K562 (cell line): ENCODE results near the gene RAP1GDS1.

Experiments
- CTCF ChIP-seq, 3 experiments: IDR thresholded peaks in 2 of 3; conservative IDR thresholded peaks in 1 of 3; 2 replicates each; pipeline ENCODE4 v1.5.1; 2011 to 2012; ENCODE audit warnings: low read length in 3 of 3, mild to moderate bottlenecking in 3 of 3, control low read depth in 2 of 3, improper control_type of control experiment in 1 of 3, inconsistent platforms in 1 of 3, low read depth in 1 of 3, mixed read lengths in 1 of 3, moderate library complexity in 1 of 3; ENCODE audit not compliant: insufficient read depth in 2 of 3
- FOXK1 ChIP-seq: sonication (generic); formaldehyde crosslinking; IDR thresholded peaks from 2 replicates; pipeline ENCODE4 v1.8.0; 2022; ENCODE audit warnings: missing genetic modification reagents, mild to moderate bottlenecking, borderline replicate concordance
- PHB2 ChIP-seq: fragments of 450-650 bp; IDR thresholded peaks from 2 replicates; pipeline ENCODE4 v1.6.1; 2017; ENCODE audit warnings: low read depth
- RBM34 ChIP-seq: fragments of 200-400 bp; formaldehyde crosslinking; IDR thresholded peaks from 2 replicates; pipeline ENCODE4 v1.6.1; 2018; ENCODE audit warnings: low read length, borderline replicate concordance; ENCODE audit not compliant: insufficient read depth
- SRSF3 ChIP-seq: fragments of 200-400 bp; formaldehyde crosslinking; IDR thresholded peaks from 2 replicates; pipeline ENCODE4 v1.6.1; 2016; ENCODE audit warnings: mild to moderate bottlenecking, low read length, moderate library complexity; ENCODE audit not compliant: insufficient read depth
- TCF7L2 ChIP-seq: fragments of 150-350 bp; IDR thresholded peaks from 2 replicates; pipeline ENCODE4 v1.6.1; 2016; ENCODE audit warnings: low read depth, mild to moderate bottlenecking, low read length, moderate library complexity
- THAP7 ChIP-seq: fragments of 250-450 bp; sonication (Bioruptor Pico); IDR thresholded peaks from 2 replicates; pipeline ENCODE4 v1.5.0; 2021
- UBTF ChIP-seq, 2 experiments: IDR thresholded peaks; 2 replicates each; pipeline ENCODE4 v1.6.1; 2012; ENCODE audit warnings: improper control_type of control experiment in 2 of 2, low read depth in 2 of 2, low read length in 2 of 2, borderline replicate concordance in 1 of 2
- ZFX ChIP-seq: sonication (generic); formaldehyde crosslinking; IDR thresholded peaks from 2 replicates; pipeline ENCODE4 v1.8.0; 2022; ENCODE audit warnings: mild to moderate bottlenecking, missing genetic modification reagents, moderate library complexity
- TF ChIP-seq, protein P1 (sequence below): fragments of 450-650 bp; IDR thresholded peaks from 2 replicates; pipeline ENCODE4 v1.6.1; 2018; ENCODE audit not compliant: partially characterized antibody
- TF ChIP-seq, protein P2 (sequence below), 2 experiments: fragments of 450-650 bp in 1 of 2; sonication (generic) in 1 of 2; formaldehyde crosslinking; conservative IDR thresholded peaks; 2 replicates each; pipeline versions ENCODE4 v1.4.0 to v1.8.1; 2020 to 2022; ENCODE audit warnings: mild to moderate bottlenecking in 1 of 2, missing genetic modification reagents in 1 of 2

DNA sequence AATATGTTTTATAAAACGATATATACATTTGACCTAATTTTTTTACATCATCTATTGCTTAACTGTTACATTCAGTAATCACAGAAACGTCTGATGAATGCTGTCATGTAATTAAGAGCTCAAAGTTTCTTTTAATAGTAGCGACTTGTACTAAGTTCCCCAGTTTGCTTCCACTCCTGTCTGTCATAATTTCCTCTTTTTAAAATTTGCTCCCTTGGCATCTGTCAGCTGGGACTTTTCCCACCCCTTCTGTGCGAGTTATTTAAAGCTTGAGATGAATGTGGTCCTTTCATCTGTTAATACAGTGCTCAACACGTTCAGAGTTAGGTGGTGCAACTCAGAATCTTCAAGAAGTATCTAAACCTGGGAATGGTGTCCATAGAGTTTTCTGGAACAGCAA lies 1.2 kb downstream of the RAP1GDS1 start:
- TF ChIP-seq CTCF (IDR thresholded peaks at IDR 0.05 in 2 of 3, conservative IDR thresholded peaks at IDR 0.05 in 1 of 3; ENCODE audit: insufficient read depth in 2 of 3, low read depth in 1 of 3, low read length in 3 of 3) (no peak), SRSF3 (no peak), PHB2 (no peak), UBTF (IDR thresholded peaks at IDR 0.05; ENCODE audit: borderline replicate concordance in 1 of 2, low read depth in 2 of 2, low read length in 2 of 2) (no peak), RBM34 (no peak), TCF7L2 (no peak), ZFX (CRISPR knock-in tag) (no peak), FOXK1 (CRISPR knock-in tag) (no peak), THAP7 (CRISPR knock-in tag) (no peak)
- TF ChIP-seq, protein P1, sequence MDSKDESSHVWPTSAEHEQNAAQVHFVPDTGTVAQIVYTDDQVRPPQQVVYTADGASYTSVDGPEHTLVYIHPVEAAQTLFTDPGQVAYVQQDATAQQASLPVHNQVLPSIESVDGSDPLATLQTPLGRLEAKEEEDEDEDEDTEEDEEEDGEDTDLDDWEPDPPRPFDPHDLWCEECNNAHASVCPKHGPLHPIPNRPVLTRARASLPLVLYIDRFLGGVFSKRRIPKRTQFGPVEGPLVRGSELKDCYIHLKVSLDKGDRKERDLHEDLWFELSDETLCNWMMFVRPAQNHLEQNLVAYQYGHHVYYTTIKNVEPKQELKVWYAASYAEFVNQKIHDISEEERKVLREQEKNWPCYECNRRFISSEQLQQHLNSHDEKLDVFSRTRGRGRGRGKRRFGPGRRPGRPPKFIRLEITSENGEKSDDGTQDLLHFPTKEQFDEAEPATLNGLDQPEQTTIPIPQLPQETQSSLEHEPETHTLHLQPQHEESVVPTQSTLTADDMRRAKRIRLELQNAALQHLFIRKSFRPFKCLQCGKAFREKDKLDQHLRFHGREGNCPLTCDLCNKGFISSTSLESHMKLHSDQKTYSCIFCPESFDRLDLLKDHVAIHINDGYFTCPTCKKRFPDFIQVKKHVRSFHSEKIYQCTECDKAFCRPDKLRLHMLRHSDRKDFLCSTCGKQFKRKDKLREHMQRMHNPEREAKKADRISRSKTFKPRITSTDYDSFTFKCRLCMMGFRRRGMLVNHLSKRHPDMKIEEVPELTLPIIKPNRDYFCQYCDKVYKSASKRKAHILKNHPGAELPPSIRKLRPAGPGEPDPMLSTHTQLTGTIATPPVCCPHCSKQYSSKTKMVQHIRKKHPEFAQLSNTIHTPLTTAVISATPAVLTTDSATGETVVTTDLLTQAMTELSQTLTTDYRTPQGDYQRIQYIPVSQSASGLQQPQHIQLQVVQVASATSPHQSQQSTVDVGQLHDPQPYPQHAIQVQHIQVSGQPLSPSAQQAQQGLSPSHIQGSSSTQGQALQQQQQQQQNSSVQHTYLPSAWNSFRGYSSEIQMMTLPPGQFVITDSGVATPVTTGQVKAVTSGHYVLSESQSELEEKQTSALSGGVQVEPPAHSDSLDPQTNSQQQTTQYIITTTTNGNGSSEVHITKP, result no peak
- TF ChIP-seq, protein P2, sequence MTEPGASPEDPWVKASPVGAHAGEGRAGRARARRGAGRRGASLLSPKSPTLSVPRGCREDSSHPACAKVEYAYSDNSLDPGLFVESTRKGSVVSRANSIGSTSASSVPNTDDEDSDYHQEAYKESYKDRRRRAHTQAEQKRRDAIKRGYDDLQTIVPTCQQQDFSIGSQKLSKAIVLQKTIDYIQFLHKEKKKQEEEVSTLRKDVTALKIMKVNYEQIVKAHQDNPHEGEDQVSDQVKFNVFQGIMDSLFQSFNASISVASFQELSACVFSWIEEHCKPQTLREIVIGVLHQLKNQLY (CRISPR knock-in tag; conservative IDR thresholded peaks at IDR 0.05), result no peak
